ENCODE measurements around the gene CHD9.

CHD9 gene

GRCh38 chr16:53357208-53357586 is 302.4 kb downstream of the CHD9 start:
- DNase-seq (ENCODE audit: low read depth) = no peak

GRCh38 chr16:53357955-53358354 is 303.2 kb downstream of the CHD9 start:
- no peak for DNase-seq (ENCODE audit: low read depth)

GRCh38 chr16:53358884-53359283 is 304.1 kb downstream of the CHD9 start:
- no peak for DNase-seq (ENCODE audit: low read depth)

- DNase-seq (ENCODE audit: low read depth) = peak; percentile 47
These were observed 315.1 kb downstream of the CHD9 start for GRCh38 chr16:53369921-53370320.

GRCh38 chr16:53370827-53371226 is 316.0 kb downstream of the CHD9 start:
- no peak for DNase-seq (ENCODE audit: low read depth)

GRCh38 chr16:53372992-53373871 is 318.4 kb downstream of the CHD9 start:
- no peak for DNase-seq (ENCODE audit: low read depth)

GRCh38 chr16:53374800-53375199 is 320.0 kb downstream of the CHD9 start:
- no peak for DNase-seq (ENCODE audit: low read depth)

- no peak for DNase-seq (ENCODE audit: low read depth)
These were observed 323.3 kb downstream of the CHD9 start for GRCh38 chr16:53378138-53378537.

All from EH (cell line).